MM.1S (cell line): ENCODE data around the gene SCT.

ENCODE experiments used
- EZH2 ChIP-seq: fragments of 300-600 bp; sonication (generic); optimal IDR thresholded peaks from 2 replicates; pipeline ENCODE3; 2017; ENCODE audit warnings: low read depth, mild to moderate bottlenecking, antibody characterized with exemption, low read length, mixed read lengths
- TF ChIP-seq, protein P1 (sequence below): fragments of 300-600 bp; sonication (generic); IDR thresholded peaks from 2 replicates; pipeline ENCODE4 v1.5.1; 2016; ENCODE audit warnings: antibody characterized with exemption, low read length, mixed read lengths

DNA sequence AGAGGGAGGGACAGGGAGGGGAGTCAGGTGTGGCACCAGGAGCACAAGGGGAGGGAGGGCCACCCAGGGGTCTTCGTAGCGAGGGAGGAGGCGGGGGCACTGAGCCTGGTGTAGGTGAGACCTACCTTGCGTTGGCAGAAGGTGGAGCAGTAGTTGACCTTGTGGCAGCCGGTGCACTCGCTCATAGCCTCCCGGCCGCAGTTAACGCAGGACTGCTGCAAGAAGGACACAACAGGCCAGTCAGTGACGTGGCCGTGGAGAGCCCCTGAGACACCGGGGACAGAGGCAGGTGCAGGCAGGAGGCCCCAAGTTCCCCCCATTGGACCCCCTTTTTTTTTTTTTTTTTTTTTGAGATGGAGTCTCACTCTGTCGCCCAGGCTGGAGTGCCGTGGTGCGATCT lies 26.9 kb upstream of the SCT start:
- TF ChIP-seq, protein P1, sequence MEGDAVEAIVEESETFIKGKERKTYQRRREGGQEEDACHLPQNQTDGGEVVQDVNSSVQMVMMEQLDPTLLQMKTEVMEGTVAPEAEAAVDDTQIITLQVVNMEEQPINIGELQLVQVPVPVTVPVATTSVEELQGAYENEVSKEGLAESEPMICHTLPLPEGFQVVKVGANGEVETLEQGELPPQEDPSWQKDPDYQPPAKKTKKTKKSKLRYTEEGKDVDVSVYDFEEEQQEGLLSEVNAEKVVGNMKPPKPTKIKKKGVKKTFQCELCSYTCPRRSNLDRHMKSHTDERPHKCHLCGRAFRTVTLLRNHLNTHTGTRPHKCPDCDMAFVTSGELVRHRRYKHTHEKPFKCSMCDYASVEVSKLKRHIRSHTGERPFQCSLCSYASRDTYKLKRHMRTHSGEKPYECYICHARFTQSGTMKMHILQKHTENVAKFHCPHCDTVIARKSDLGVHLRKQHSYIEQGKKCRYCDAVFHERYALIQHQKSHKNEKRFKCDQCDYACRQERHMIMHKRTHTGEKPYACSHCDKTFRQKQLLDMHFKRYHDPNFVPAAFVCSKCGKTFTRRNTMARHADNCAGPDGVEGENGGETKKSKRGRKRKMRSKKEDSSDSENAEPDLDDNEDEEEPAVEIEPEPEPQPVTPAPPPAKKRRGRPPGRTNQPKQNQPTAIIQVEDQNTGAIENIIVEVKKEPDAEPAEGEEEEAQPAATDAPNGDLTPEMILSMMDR, result no peak
- no peak for TF ChIP-seq EZH2
